UCSD-AML1 (cell line): ENCODE measurements around the gene LMO1.

Source experiments
- DNase-seq: peaks from one replicate; lab custom pipeline; 2025; ENCODE audit not compliant: unreplicated experiment; lab: John Stamatoyannopoulos, UW

Gene LMO1

GRCh38 chr11:8266246-8267241 is 2.9 kb upstream of the LMO1 start:
- DNase-seq: no peak

- no peak for DNase-seq
Observed at GRCh38 chr11:8265681-8266241, 2.1 kb upstream of the LMO1 start.

- DNase-seq: no peak
Observed at GRCh38 chr11:8263109-8263768, 439 bp downstream of the LMO1 start.

GRCh38 chr11:8262552-8263108 is 1.0 kb downstream of the LMO1 start:
- DNase-seq: no peak

GRCh38 chr11:8261921-8262551 is 1.6 kb downstream of the LMO1 start:
- DNase-seq: no peak

- DNase-seq: no peak
Observed at GRCh38 chr11:8261291-8261690, 2.4 kb downstream of the LMO1 start.

- no peak for DNase-seq
Observed at GRCh38 chr11:8260202-8260966, 3.3 kb downstream of the LMO1 start.

- DNase-seq: peak; percentile 59
Observed at GRCh38 chr11:8259306-8259959, 4.2 kb downstream of the LMO1 start.

- no peak for DNase-seq
Observed at GRCh38 chr11:8258784-8259183, 4.9 kb downstream of the LMO1 start.

- DNase-seq: peak; percentile 63
Observed at GRCh38 chr11:8258289-8258688, 5.4 kb downstream of the LMO1 start.

GRCh38 chr11:8257003-8257664 is 6.5 kb downstream of the LMO1 start:
- no peak for DNase-seq

- DNase-seq: no peak
Observed at GRCh38 chr11:8256271-8257002, 7.2 kb downstream of the LMO1 start.

- DNase-seq: no peak
Observed at GRCh38 chr11:8253566-8253965, 10.1 kb downstream of the LMO1 start.

- no peak for DNase-seq
Observed at GRCh38 chr11:8252946-8253345, 10.7 kb downstream of the LMO1 start.

- DNase-seq: no peak
Observed at GRCh38 chr11:8252388-8252787, 11.3 kb downstream of the LMO1 start.

GRCh38 chr11:8251616-8252295 is 11.9 kb downstream of the LMO1 start:
- no peak for DNase-seq

GRCh38 chr11:8250981-8251615 is 12.6 kb downstream of the LMO1 start:
- DNase-seq: no peak

GRCh38 chr11:8250434-8250833 is 13.2 kb downstream of the LMO1 start:
- no peak for DNase-seq
